Stimulated activated CD4-positive, alpha-beta T cell treated with anti-CD3 and anti-CD28 coated beads, Interleukin-1b, Interleukin-23, amount 100 ng/mL, for 48 hours (primary cell): ENCODE results near the gene GRM4.

Source experiments
- DNase-seq: peaks from one replicate; pipeline ENCODE4 v3.0.0-alpha.2; 2020

GRM4 gene

DNA sequence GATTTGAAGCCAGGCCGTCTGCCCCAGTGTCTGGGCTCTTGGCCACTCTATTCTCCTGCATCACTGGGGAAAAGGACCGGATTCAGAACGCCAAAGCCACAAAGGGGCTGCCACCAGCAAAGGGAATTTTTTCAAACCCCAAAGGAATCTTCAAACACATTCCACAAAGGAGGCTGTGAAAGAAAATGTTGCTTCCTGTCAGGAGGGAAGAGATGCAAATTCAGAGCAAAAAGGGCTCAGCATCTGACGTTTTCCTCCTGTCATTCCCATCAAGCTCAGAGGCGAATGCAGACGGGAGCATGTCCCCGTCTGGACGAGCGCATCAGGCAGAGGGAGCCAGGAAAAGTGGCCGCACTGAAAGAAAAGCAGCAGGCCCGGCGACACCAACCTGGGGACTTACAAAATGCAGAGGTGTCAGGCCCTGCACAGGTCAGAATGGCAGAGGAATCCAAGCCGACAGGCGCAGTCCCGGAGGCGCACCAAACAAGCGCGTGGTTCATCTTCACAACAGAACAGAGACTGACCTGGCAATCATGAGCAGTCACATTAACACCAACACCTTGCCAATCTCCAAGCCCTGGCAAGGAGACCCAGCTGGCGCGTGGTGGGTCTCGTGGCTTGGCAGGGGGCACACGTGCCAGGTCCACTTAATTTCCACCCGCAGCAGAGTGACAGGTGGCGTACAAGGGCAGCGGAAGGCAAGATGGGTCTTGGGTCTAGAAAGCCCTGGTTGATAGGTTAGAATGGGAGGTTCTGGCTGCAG lies 62.8 kb downstream of the GRM4 start:
- no peak for DNase-seq

DNA sequence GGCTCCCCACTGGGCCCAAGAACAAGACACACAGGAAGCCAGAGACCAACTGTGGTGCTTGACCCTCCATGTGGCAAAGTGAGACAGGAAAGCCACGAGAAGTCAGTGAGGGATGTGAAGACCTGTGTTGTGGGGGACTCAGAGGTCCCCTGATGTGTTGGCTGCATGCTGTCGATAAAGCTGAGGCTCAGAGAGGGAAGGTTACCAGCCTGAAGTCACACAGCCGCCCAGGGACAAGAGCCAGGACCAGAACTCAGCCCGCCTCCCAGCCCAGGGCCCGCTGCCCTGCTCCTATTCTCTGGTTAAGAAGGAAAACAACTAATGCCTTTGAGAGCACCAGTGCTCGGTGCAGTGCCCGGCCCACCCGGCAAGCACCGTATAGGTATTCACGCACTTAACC lies 63.5 kb downstream of the GRM4 start:
- DNase-seq, result no peak

DNA sequence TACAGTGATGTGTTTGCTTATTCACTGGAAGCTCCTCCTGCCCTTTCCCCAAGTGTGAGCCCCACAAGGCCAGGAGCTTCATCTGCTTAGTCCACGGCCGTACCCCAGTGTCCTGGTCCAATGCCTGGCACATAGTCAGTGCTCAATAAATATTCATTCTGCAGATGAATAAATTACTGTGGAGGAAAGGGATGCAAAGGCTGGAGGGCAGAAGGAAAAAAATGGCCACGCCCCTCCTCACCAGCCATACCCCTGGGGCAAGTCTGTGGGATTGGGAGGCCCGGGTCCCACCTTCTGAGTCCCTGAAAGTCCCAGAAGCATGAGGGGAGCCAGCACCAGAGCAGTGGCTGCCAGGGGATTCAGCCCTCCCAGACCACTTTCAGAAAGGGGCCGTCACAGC lies 65.5 kb downstream of the GRM4 start:
- DNase-seq, result no peak

DNA sequence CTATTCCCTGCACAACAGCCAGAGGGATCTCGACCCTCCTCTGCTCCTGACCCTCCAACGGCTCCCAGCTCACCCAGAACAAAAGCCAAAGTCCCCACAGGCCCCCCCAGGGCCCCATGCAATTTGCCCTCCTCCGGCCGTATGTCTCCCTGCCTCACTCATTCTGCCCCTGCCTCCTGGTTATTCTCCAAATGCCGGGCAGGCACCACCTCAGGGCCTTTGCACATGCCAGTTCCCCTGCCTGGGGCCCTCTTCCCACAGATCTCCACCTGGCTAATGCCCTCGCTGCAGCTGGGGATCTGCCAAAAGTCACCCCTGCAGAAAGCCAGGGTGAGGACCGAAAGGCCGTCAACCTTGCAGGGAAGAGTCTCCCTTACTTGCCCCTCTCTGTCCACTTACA lies 66.0 kb downstream of the GRM4 start:
- no peak for DNase-seq

DNA sequence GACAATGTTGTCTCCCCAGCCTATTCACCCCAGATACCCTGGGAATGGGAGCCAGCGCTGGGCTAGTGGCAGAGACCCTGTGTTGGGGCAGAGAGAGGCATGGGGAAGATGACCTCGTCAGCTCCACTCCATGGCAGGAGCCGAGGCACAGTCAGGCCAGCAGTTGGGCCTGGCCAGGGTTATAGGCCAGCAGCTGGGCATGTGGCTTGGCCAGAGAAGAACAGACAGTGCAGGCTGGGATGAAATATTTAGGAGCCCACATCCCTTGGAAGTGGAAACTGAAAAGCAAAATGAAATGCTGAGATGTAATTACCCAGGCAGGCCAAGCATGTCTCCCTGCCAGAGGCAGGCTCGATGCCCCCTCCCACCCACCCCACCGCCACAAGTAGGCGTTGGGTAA lies 70.0 kb downstream of the GRM4 start:
- no peak for DNase-seq

DNA sequence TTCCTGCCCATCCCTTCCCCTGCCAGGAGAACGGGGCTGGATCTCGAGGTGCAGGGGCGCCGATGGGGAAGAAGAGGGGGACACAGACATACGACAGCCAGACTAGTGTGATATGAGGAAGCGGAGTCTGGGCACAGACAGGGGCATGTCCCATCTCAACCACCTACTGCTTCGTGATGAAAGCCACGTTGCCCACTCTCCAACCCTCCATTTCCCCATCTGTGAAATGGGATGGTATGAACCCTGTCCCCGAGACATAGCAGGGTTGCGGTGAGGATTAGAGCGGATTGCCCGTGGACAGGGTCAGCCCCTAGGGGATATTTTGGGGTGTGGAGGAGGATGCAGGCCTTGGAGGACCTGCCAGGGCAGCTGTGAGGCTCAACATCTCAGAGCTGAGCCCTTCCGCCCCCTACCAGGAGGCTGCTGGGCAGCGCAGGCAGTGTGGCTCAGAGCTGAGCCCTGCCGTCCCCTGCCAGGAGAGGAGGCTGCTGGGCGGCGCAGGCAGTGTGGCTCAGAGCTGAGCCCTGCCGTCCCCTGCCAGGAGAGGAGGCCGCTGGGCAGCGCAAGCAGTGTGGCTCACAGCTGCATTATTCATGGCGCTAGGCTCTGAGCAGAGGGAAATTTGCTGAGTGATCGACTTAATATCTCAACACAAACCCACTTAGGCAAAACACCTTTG lies 71.7 kb downstream of the GRM4 start:
- no peak for DNase-seq

DNA sequence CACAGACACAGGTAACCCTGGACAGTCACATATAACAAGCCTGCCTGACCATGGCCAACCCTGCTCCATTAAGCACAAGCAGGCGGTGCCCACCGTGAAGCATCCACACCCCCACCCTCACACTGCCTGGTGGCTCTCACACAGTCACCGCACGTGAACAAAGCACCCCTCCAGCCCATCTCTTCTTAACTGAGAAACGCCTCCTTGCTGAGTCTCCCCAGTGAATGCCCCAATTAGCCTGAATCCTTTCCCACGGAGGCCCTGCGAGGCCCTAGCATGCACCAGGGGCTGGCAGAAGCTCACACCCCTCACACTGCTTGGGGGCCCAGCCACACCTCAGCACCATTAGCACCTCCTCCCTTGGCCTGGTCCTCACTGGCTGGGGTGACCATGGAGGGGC lies 72.3 kb downstream of the GRM4 start:
- no peak for DNase-seq

DNA sequence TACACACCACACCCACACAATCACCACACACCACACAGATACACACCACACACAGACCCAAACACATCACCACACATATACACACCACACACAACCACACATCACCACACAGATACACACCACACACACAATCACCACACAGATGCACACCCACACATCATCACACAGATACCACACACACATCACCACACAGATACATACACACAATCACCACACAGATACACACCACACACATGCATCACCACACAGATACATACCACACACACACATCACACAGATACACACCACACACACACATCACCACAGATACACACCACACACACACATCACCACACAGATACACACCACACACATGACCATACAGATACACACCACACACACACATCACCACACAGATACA lies 73.2 kb downstream of the GRM4 start:
- DNase-seq, result no peak

DNA sequence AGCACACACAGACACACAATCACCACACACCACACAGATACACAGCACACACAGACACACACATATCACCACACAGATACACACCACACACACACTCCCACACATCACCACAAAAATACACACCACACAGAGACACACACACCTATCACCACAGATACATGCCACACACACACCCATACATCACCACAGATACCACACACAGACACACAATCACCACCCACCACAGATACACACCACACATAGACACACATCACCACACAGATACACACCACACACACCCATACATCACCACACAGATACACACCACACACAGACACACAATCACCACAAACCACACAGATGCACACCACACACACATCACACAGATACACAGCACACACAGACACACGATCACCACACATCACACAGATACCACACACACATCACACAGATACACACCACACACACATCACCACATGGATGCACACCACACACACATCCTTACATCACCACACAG lies 74.0 kb downstream of the GRM4 start:
- DNase-seq, result no peak

DNA sequence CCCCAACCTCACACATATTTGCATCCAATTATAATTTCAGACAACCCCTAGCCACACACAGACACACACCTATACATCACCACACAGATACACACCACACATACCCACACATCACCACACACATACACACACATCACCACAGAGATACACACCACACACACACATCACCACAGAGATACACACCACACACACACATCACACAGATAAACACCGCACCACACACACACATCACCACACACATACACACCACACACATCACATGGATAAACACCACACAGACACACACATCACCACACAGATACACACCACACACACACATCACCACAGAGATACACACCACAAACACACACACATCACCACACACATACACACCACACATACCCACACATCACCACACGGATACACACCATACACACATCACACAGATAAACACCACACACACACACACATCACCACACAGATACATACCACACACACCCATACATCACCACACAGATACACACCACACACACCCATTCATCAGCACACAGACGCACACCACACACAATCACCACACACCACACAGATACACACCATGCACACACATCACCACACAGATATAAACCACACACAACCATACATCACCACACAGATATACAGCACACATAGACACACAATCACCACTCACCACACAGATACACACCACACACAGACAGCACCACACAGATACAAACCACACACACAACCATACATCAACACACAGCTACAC lies 74.6 kb downstream of the GRM4 start:
- DNase-seq, result no peak

DNA sequence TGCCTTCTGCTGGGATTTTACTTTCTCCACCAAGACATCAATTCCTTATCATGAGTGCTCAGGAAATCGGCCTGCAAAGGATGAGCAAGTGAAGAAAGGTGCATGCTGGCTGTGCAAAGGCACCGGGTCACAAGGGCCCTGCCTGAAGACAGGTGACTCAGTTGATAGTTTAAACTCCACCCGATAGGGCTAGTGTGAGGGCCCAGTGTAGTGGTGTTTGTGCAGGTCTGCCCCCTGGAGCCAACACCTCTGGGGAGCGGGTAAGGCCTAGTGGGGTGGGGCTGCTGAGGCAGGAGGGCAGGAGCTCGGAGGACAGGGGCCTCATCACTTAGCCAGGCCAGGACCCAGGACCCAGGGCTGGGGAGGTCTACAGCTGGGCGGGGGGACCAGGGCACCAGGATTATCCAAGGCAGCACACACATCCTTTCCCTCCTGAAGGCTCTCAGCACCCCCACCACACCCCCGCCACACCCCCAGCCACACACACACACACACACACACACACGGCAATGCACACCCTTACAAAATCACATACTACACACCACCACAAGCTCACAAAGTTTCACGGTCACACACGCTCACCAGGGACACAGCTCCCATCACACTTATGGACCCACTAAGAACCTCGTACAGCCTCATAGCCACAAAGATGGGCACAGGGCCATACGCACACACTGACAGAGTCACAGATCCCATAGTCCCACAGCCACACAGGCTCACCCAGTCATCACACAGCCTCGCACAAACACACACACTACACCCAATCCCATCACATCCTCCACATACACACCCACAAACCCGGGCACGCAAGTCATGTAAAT lies 75.4 kb downstream of the GRM4 start:
- no peak for DNase-seq

DNA sequence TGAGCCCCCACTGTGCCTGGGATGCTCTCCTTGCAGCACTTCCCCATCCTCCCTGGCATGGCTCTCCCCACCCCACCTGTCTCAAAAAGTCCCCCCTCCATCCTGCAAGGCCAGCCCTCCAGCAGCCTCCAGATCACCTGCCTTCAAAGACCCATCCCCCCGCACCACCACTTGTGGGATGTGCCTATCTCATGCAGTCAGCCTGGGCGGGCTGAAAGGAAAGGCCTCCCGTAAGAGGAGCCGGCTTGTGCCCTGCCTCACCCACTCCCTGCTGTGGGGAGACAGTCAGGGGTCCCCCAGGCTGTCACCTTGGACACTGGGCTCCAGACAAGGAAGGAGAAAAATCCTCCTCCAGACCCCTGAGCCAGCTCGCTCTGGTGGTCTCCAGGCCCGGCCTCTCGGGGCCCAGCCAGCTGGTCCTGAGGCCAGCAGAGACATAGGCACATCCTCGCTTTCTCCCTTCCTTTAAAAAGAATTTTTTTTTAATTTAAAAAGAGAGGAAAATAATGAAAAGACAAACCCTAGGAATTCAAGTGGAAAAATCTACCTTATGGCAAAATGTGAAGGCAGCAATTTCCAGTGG lies 77.3 kb downstream of the GRM4 start:
- no peak for DNase-seq

DNA sequence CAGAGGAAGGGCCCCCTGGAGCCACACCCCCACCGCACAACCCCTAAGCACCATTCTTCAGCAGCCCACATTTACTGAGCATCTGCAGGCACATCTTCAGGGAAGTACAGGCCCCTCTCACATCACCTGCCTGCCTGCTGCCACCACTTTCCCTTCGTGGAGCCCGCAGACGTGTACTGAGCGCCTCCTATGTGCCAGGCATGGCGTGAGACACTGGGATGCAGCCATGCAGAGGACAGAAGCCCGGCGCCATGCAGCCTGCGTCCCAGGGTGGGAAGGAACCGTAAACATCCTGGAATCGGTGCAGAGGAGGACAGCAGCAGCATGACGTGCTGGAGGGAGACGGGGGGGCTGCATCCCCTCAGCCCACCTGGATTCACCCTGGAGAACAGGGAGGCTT lies 78.1 kb downstream of the GRM4 start:
- no peak for DNase-seq

DNA sequence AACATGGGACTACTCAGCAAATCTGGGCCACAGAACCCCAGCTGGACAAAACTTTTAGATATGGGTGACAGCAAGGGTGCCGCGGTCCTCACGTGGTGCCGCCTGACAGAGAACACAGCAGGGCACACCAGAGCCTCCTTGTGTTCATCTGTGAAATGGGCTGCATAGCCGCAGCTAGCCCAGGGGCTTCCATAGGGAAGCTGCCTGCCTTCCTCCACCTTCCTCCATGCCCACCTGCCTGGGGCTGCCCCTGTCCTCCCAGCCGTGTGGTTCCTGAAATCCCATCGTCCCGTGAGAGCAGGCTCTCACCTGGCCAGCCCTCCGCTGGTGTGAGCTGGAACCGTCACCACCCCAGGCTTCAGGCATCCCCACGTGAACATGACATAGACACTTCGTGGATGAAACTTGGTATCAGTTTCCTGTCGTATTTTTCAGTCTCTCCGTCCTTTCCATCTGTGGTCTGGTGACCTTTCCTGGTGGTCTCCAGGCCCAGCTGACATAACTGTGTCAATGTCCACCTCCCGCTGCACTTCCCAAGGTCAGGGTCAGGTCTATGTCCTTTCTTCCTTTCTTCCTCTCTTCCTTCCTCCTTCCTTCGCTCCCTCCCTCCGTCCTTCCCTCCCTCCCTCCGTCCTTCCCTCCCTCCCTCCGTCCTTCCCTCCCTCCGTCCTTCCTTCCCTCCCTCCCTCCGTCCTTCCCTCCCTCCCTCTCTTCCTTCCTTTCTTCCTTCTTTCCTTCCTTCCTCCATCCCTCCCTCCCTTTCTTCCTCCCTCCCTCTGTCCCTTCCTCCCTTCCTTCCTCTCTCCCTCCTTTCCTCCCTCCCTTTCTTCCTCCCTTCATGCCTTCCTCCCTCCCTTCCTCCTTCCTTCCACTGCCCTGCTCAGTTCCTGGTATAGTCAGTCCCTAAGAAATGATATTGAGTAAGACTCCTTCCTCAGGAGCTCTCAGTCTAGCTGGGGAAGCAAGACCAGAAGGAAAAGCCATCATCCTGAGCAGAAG lies 78.8 kb downstream of the GRM4 start:
- DNase-seq, result no peak

DNA sequence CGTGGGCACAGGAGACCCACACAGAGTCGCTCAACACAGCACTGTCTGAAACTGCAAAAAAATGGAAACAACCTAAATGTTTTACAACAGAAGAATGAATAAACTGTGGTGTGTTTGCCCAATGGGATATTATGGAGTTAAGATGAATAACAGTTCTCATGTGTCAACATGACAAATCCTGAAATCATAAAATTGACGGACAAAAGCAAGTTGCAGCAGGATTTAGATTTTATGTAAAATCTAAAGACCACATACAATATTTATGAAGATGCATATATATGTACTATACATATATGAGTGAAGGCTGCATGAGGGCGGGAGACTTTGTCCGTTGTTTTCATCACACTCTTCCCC lies 79.7 kb downstream of the GRM4 start:
- no peak for DNase-seq

DNA sequence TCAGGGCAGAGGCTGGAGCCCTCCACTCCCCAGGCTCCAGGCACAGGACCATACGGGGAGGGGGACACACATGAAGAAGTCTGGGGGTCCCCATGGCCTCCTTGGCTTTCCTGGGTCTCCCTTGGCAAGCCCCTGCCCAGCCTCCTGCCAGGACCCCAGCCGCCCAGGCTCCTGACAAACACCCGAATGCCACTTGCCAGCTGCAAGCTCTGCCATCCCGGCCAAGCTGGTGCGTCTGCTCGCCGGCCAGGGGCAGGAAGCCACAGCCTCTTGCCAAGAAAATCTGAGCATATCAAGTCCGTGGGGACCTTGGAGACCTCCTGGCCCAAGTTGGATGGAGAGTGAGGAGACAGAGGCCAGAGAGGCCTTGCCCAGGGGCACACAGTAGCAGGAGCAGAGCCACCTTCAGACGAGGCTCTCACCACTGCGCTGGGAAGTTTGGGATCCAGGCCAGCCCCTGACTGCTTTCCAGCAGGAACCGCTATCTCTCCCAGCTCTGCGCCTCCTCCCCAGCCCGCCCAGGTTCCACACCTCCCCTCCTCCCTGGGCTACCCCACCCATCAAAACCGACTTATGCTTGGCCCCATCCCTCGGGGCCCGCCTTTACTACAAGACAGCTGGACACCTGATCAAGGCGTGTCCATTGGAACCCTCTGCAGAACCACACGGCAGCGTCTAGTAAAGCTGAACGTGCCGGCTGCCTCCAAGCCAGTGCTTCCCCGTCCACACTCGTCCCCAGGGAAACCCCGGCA lies 80.2 kb downstream of the GRM4 start:
- DNase-seq, result no peak

DNA sequence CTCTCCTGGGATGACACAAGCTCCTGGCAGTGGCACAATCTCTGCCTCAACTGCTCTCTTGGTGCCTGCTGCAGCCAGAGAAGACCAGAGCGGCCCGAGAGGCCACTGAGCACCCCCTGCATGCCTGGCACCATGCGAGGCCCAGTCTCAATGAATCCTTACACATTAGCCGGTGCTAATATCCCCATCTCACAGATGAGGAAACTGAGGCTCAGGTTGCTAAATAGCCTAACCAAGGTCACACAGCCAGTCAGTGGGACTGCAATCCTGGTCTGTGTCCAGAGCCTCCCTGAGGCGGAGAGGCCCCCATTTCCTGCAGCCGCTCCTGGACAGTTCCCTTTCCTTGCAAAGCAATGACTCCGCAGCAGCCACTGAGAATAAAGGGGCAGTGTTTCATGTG lies 81.2 kb downstream of the GRM4 start:
- no peak for DNase-seq

DNA sequence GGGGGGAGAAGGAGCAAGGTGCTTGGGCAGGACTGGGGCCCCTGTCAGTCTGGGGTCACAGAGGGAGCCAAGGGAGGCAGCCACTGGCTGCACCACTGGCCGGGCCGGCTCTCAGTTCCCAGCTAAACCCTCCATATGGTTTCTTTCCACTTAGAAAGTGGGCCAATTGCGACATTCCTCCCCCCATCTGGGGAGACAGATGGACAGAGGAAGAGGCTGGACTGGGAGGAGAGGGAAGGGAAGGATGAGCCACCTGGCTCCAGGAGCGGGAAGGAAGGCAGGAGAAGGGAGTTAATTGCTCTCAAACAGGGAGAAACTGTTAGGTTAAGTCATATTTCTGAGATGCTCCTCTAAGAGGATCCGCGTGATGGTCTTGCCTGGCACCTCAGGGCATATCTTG lies 82.2 kb downstream of the GRM4 start:
- no peak for DNase-seq

DNA sequence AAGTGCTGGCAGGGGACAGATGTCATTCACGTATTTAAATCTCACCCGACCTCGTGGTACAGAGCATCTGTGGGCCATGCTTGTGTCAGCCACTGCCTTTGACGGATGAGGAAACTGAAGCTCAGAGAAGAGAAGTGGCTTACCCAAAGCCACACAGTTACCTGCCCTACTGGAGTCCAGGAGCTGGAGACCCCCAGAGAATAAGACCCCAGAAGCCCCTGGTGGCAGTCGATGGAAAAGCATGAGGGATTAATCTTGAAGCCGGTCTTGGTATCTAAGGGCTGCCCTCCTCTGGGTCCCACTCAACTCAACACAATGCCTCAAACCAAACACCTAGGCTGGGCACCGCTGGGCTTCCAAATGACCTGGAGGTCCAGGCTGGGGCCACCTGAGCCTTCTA lies 83.1 kb downstream of the GRM4 start:
- no peak for DNase-seq

DNA sequence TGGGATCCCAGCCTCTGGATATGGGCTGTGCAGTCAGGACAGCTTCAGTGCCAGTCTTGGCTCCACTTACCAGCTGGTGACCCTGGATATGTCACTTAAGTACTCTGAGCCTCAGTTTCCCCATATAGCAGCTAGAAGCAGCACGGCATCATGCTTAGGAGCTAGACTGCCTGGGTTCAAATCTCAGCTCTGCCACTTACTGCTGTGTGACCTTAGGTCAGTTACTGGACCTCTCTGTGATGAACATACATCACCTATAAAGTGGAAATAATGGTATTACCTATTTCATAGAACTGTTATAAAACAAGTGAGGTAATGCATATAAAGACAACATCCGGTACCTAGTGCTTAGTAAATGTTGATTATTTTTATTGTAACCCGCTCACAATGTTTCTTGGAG lies 83.7 kb downstream of the GRM4 start:
- no peak for DNase-seq

DNA sequence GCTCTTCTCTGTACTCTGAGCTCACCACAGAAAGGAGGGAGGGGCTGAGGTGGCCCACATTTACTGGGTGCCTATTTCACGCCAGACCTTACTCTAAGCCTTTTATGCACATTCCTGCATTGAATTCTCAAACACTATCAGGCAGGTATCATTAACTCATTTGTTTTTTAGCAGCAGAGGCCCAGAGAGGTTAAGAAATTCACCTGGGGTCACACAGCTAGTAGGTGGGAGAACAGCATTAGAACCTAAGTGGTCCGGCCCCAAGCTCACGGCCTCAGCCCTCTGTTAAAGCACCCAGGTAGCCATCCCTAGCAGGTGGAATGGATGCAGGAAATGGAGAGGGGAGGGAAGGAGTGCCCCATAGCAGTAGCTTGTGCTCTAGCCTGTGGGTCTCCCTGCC lies 84.5 kb downstream of the GRM4 start:
- DNase-seq, result no peak
